ENCODE results near the gene IL12RB2. TPM values are rescaled to one million over a fixed set of nuclear protein-coding genes. Genes with fewer than 3 reads are reported as not detected.

IL12RB2 gene
- total and polyA plus RNA-seq, 4 donors, result 0.02 to 2.1 (median 0.44) TPM

DNA sequence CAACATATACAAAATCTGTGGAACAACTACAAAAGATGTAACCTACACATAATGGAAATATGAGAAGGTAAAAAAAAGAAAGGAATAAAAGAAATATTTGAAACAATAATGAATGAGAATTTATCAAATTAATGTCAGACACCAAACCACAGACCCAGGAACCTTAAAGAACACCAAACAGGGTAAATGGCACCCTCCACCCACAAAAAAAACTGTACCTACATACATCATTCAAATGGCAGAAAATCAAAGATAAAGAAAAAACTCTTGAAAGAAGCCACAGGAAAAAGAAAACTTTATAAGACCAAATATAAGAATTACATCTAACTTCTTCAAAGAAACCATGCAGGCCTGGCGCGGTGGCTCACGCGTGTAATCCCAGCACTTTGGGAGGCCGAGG is 54.0 kb downstream of the IL12RB2 start:
- no peak for ATAC-seq (ENCODE audit: insufficient read depth, low FRiP score)
- Histone ChIP-seq H3K36me3 (ENCODE audit: control insufficient read depth in 4 of 4, insufficient read depth in 4 of 4, low read length in 4 of 4) (no peaks in the 10 kb centered on the region), H3K4me1 (ENCODE audit: control insufficient read depth in 5 of 5, insufficient read depth in 5 of 5, low read length in 5 of 5) (no peaks in the 10 kb centered on the region), H3K9me3 (ENCODE audit: control insufficient read depth in 4 of 4, insufficient read depth in 3 of 4, low read length in 3 of 4) (no peaks in the 10 kb centered on the region), H3K4me3 (no peak overlapping the region), H3K9ac (ENCODE audit: insufficient read depth in 1 of 2, low read length in 2 of 2) (no peak overlapping the region), H3K27ac (ENCODE audit: low read depth in 1 of 2, low read length in 1 of 2) (no peak overlapping the region), H3K27me3 (ENCODE audit: control insufficient read depth in 3 of 3, insufficient read depth in 3 of 3, low read length in 2 of 3) (no peaks in the 10 kb centered on the region)
- WGBS, 2 donors, result 95 to 99% methylated on average over 5 of the region's 5 CpGs
- no peak for DNase-seq
- TF ChIP-seq, protein P1, sequence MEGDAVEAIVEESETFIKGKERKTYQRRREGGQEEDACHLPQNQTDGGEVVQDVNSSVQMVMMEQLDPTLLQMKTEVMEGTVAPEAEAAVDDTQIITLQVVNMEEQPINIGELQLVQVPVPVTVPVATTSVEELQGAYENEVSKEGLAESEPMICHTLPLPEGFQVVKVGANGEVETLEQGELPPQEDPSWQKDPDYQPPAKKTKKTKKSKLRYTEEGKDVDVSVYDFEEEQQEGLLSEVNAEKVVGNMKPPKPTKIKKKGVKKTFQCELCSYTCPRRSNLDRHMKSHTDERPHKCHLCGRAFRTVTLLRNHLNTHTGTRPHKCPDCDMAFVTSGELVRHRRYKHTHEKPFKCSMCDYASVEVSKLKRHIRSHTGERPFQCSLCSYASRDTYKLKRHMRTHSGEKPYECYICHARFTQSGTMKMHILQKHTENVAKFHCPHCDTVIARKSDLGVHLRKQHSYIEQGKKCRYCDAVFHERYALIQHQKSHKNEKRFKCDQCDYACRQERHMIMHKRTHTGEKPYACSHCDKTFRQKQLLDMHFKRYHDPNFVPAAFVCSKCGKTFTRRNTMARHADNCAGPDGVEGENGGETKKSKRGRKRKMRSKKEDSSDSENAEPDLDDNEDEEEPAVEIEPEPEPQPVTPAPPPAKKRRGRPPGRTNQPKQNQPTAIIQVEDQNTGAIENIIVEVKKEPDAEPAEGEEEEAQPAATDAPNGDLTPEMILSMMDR (IDR thresholded peaks at IDR 0.05; ENCODE audit: control extremely low read depth, extremely low read depth), result no peak

DNA sequence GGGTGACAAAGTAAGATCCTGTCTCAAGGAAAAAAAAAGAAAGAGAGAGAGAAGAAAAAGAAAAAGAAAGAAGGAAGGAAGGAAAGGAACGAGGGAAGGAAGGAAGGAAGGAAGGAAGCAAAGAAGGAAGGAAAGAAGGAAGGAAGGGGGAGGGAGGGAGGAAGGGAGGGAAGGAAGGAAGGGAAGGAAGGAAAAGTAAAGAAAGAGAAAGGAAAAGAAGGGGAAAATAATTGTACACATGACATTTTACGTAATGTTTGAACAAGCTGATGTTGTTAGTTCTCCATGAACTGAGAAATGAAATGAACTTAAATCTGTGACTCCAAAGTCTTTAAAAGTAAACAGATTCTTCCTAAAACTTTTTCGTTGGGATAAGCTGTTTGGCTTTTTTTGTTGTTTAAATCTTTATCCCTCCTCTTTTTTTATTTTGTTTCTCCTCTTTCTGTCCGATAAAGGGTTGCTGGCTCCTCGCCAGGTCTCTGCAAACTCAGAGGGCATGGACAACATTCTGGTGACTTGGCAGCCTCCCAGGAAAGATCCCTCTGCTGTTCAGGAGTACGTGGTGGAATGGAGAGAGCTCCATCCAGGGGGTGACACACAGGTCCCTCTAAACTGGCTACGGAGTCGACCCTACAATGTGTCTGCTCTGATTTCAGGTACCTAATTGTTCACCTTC is 59.8 kb downstream of the IL12RB2 start:
- Histone ChIP-seq H3K9me3 (ENCODE audit: control insufficient read depth in 4 of 4, insufficient read depth in 3 of 4, low read length in 3 of 4) (no peaks in the 10 kb centered on the region), H3K27ac (ENCODE audit: low read depth in 1 of 2, low read length in 1 of 2) (no peak overlapping the region), H3K4me3 (no peak overlapping the region), H3K27me3 (ENCODE audit: control insufficient read depth in 3 of 3, insufficient read depth in 3 of 3, low read length in 2 of 3) (no peaks in the 10 kb centered on the region), H3K36me3 (ENCODE audit: control insufficient read depth in 4 of 4, insufficient read depth in 4 of 4, low read length in 4 of 4) (no peaks in the 10 kb centered on the region), H3K4me1 (ENCODE audit: control insufficient read depth in 5 of 5, insufficient read depth in 5 of 5, low read length in 5 of 5) (peaks cover 0 to 3% (median 0%) of the 10 kb centered on the region in 5 donors), H3K9ac (ENCODE audit: insufficient read depth in 1 of 2, low read length in 2 of 2) (peak overlapping the region in 1 of 2 donors; percentile 4)
- ATAC-seq (ENCODE audit: insufficient read depth, low FRiP score), result no peak
- peak; percentile 65 to 77 (median 76) for DNase-seq
- WGBS, 2 donors, result 46 to 65% methylated on average over 8 of the region's 8 CpGs
- TF ChIP-seq, protein P1 (IDR thresholded peaks at IDR 0.05; ENCODE audit: control extremely low read depth, extremely low read depth), result no peak

DNA sequence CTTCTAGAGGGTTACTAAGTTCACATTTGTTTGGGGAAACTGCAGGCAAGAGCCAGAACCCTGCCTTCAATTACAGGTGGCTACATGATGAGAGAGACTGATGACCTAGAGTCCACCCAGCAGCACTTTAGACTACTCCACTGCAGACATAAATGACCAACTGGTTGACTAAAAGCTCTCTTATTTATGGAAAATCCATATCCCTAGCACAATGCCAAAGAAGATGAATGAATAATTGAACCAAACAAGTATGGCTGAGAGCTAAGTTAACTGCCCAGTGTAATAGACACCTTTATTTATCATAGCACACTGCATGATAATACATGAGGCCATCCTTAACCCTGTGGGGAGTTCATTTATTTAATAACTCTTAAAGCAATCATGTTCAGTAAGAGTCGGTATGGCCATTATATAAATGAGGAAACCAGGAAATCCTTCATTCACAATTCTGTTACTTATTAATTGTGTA is 60.4 kb downstream of the IL12RB2 start:
- TF ChIP-seq, protein P1 (IDR thresholded peaks at IDR 0.05; ENCODE audit: control extremely low read depth, extremely low read depth), result no peak
- no peak for ATAC-seq (ENCODE audit: insufficient read depth, low FRiP score)
- no peaks in the 10 kb centered on the region for H3K27me3 ChIP-seq (ENCODE audit: control insufficient read depth in 3 of 3, insufficient read depth in 3 of 3, low read length in 2 of 3)
- no peaks in the 10 kb centered on the region for H3K9me3 ChIP-seq (ENCODE audit: control insufficient read depth in 4 of 4, insufficient read depth in 3 of 4, low read length in 3 of 4)
- no peaks in the 10 kb centered on the region for H3K36me3 ChIP-seq (ENCODE audit: control insufficient read depth in 4 of 4, insufficient read depth in 4 of 4, low read length in 4 of 4)
- 71 to 73% methylated on average over 1 of the region's 1 CpG for WGBS, 2 donors
- no peak overlapping the region for H3K4me3 ChIP-seq
- H3K27ac ChIP-seq (ENCODE audit: low read depth in 1 of 2, low read length in 1 of 2), result no peak overlapping the region
- H3K9ac ChIP-seq (ENCODE audit: insufficient read depth in 1 of 2, low read length in 2 of 2), result no peak overlapping the region
- DNase-seq, result no peak
- peaks cover 0 to 3% (median 0%) of the 10 kb centered on the region in 5 donors for H3K4me1 ChIP-seq (ENCODE audit: control insufficient read depth in 5 of 5, insufficient read depth in 5 of 5, low read length in 5 of 5)
